ENCODE results near the gene PSMB3.

PSMB3 gene

GRCh38 chr17:38719943-38720641, 32.4 kb upstream of the PSMB3 start:
- no peaks in the 10 kb centered on the region for H4K20me1 ChIP-seq (ENCODE audit: insufficient read depth)
- H3K4me1 ChIP-seq (ENCODE audit: low read depth, poor library complexity, severe bottlenecking) = no peaks in the 10 kb centered on the region
- H3K36me3 ChIP-seq (ENCODE audit: insufficient read depth) = no peaks in the 10 kb centered on the region
- H3K27me3 ChIP-seq (ENCODE audit: insufficient read depth, low read depth) = no peaks in the 10 kb centered on the region
- H3K4me3 ChIP-seq (IDR thresholded peaks at IDR 0.05; ENCODE audit: insufficient read depth, low read depth, low read length) = no peak overlapping the region
- no peak overlapping the region for H3K9ac ChIP-seq
- H3K4me2 ChIP-seq = no peak overlapping the region
- no peaks in the 10 kb centered on the region for H3K79me2 ChIP-seq (ENCODE audit: insufficient read depth, low read depth)
- H2AFZ ChIP-seq (ENCODE audit: low read depth) = no peak overlapping the region
- H3K27ac ChIP-seq = no peak overlapping the region
- TF ChIP-seq CTCF (conservative IDR thresholded peaks at IDR 0.05; ENCODE audit: low read depth, low read length) = no peak

- Histone ChIP-seq H3K4me1 (ENCODE audit: low read depth, poor library complexity, severe bottlenecking) (no peaks in the 10 kb centered on the region), H2AFZ (ENCODE audit: low read depth) (no peak overlapping the region), H3K27me3 (ENCODE audit: insufficient read depth, low read depth) (no peaks in the 10 kb centered on the region), H3K36me3 (ENCODE audit: insufficient read depth) (no peaks in the 10 kb centered on the region), H3K27ac (no peak overlapping the region), H3K79me2 (ENCODE audit: insufficient read depth, low read depth) (no peaks in the 10 kb centered on the region), H4K20me1 (ENCODE audit: insufficient read depth) (no peaks in the 10 kb centered on the region), H3K4me2 (no peak overlapping the region), H3K4me3 (IDR thresholded peaks at IDR 0.05; ENCODE audit: insufficient read depth, low read depth, low read length) (no peak overlapping the region), H3K9ac (no peak overlapping the region)
- no peak for TF ChIP-seq CTCF (conservative IDR thresholded peaks at IDR 0.05; ENCODE audit: low read depth, low read length)
These were observed 31.6 kb upstream of the PSMB3 start for GRCh38 chr17:38720941-38721340.

GRCh38 chr17:38721802-38722201, 30.7 kb upstream of the PSMB3 start:
- TF ChIP-seq CTCF (conservative IDR thresholded peaks at IDR 0.05; ENCODE audit: low read depth, low read length) = no peak
- Histone ChIP-seq H2AFZ (ENCODE audit: low read depth) (no peak overlapping the region), H3K27ac (no peak overlapping the region), H3K36me3 (ENCODE audit: insufficient read depth) (no peaks in the 10 kb centered on the region), H3K4me3 (IDR thresholded peaks at IDR 0.05; ENCODE audit: insufficient read depth, low read depth, low read length) (no peak overlapping the region), H3K9ac (no peak overlapping the region), H4K20me1 (ENCODE audit: insufficient read depth) (no peaks in the 10 kb centered on the region), H3K4me1 (ENCODE audit: low read depth, poor library complexity, severe bottlenecking) (no peaks in the 10 kb centered on the region), H3K4me2 (no peak overlapping the region), H3K27me3 (ENCODE audit: insufficient read depth, low read depth) (no peaks in the 10 kb centered on the region), H3K79me2 (ENCODE audit: insufficient read depth, low read depth) (no peaks in the 10 kb centered on the region)

- no peak overlapping the region for H3K27ac ChIP-seq
- TF ChIP-seq CTCF (conservative IDR thresholded peaks at IDR 0.05; ENCODE audit: low read depth, low read length) = no peak
- H3K36me3 ChIP-seq (ENCODE audit: insufficient read depth) = no peaks in the 10 kb centered on the region
These were observed 28.1 kb upstream of the PSMB3 start for GRCh38 chr17:38724337-38724988.

More at GRCh38 chr17:38724337-38724988, 28.1 kb upstream of the PSMB3 start:
- no peaks in the 10 kb centered on the region for H3K79me2 ChIP-seq (ENCODE audit: insufficient read depth, low read depth)
- peaks cover 2% of the 10 kb centered on the region for H3K4me1 ChIP-seq (ENCODE audit: low read depth, poor library complexity, severe bottlenecking)
- no peak overlapping the region for H3K4me2 ChIP-seq
- no peak overlapping the region for H3K4me3 ChIP-seq (IDR thresholded peaks at IDR 0.05; ENCODE audit: insufficient read depth, low read depth, low read length)
- no peak overlapping the region for H3K9ac ChIP-seq
- no peak overlapping the region for H2AFZ ChIP-seq (ENCODE audit: low read depth)
- no peaks in the 10 kb centered on the region for H3K27me3 ChIP-seq (ENCODE audit: insufficient read depth, low read depth)
- H4K20me1 ChIP-seq (ENCODE audit: insufficient read depth) = no peaks in the 10 kb centered on the region
